ENCODE results near the gene CREBRF.
"Not testable (repeated sequence)": the region's sequence is repeated elsewhere in the genome, so short reads cannot be mapped to it uniquely, and the experiment has no call there.

CREBRF gene

DNA sequence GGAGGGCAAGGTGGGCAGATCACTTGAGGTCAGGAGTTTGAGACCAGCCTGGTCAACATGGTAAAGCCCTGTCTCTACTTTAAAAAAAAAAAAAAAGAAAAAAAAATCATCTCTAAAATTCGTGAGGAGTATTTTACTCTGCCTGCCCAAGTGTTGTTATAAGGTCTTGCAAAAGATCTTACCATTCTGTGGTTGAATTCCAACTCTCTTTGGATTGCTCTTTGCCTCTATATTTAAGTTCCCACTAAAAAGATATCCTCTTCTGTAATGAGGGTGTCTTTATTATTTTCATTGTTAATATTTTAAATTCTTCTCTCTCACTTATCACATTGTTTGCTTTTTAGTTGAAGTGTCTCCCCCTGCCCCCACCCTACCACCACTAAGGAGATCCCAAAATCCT is 33.4 kb downstream of the CREBRF start:
- no peak for FAIRE-seq

- no peak for FAIRE-seq
Observed at GRCh38 chr5:173090639-173091038, 34.5 kb downstream of the CREBRF start.

DNA sequence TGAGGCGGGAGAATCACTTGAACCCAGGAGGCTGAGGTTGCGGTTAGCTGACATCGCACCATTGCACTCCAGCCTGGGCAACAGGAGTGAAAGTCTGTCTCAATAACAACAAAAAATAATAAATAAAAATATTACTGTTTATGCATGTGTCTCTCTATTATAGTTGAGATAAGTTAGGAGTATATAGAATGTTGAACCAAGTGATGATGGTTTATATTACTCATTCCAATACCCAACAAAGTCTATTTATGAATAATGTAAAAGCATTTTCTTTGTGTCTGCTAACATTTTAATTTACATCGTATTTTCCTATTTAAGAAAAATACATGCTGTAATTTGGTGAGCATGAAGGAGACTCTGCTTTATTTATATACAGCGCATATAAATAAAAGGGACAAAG is 35.8 kb downstream of the CREBRF start:
- FAIRE-seq, result no peak

DNA sequence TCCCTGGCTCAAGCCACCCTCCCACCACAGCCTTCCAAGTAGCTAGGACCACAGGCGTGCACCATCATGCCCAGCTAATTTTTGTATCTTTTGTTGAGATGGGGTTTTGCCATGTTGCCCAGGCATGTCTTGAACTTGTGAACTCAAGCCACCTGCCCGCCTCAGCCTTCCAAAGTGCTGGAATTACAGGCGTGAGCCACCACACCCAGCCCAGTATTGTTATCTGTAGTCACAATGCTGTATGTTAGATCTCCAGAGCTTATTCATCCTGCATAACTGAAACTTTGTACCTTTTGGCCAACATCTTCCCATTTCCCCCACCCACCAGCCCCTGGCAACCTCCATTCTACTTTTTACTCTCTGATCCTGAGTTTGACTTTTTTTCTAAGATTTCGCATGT is 37.5 kb downstream of the CREBRF start:
- no peak for FAIRE-seq

- no peak for FAIRE-seq
Observed at GRCh38 chr5:173094012-173094661, 38.0 kb downstream of the CREBRF start.

DNA sequence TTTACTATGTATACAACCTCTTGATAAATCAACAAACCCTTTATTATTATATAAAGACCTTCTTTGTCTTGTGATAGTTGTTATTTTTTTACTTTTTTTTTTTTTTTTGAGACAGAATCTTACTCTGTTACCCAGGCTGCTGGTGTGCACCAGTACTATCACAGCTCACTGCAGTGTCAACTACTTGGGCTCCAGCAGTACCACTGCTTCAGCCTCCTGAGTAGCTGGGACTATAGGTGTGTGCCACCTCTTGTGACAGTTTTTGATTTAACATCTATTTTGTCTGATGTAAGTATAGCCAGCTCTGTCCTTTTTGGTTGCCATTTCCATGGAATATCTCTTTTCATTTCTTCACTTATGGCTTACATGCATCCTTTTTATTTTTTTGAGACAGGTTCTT is 42.6 kb downstream of the CREBRF start:
- no peak for FAIRE-seq

- no peak for FAIRE-seq
Observed at GRCh38 chr5:173099461-173099860, 43.3 kb downstream of the CREBRF start.

GRCh38 chr5:173101245-173101644 is 45.1 kb downstream of the CREBRF start:
- FAIRE-seq, result no peak

DNA sequence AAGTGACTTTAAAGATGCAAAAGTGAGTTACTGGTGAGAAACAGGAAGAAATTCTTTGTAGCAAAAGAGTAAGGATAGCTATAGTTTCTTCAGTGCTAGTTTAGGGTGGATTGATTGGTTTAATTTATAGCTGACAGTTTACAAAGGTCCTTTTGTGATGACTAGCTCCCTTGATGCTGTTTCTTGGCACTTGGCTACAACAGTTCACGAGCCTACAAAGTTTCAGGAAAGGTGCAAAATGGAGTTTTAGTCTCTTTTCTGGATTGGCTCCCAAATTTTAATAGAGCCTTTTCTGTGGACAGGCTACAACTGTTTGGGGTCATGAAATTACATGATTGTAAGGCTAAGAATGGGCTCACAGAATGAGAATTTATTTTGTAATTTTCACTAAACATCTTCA is 47.3 kb downstream of the CREBRF start:
- no peak for FAIRE-seq

DNA sequence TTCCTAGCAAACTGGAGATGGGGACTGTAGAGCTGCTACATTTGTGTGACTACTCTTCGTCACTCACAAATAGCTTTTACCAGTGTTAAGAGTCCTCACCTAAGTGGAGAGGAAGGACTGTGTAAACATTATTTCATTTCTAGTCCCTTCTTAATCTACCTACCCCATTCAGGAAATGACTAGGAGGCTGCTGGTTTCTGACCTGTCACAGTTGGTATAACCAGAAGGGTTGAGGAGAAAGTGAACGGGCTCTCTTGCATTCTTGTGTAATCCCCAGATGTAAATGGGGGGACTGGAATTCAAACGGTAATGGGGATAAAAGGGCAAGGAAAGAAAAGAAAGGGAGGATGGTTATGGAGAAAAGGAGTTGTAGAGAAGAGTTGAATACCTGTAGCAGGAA is 52.8 kb downstream of the CREBRF start:
- FAIRE-seq, result no peak

DNA sequence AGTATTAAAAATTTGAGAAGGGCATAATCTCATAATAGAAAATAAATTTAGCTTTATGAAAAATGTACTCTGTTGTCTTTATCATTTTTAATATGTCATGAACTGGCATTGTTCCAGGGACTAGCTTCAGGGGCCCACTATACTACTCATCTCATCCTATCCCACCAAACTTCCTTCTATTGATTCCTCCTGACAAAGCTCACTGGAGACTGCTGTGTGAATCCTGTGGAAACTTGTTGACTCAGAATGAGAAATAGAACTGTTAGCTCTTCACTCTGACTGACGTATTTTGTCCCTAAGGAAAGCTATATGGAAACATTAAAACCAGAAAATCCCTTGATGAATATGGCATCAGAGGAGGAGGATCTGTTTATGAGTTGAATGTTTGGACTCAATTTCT is 58.4 kb downstream of the CREBRF start:
- no peak for FAIRE-seq

- peak; percentile 14 for FAIRE-seq
Observed at GRCh38 chr5:173119719-173120118, 63.6 kb downstream of the CREBRF start.

DNA sequence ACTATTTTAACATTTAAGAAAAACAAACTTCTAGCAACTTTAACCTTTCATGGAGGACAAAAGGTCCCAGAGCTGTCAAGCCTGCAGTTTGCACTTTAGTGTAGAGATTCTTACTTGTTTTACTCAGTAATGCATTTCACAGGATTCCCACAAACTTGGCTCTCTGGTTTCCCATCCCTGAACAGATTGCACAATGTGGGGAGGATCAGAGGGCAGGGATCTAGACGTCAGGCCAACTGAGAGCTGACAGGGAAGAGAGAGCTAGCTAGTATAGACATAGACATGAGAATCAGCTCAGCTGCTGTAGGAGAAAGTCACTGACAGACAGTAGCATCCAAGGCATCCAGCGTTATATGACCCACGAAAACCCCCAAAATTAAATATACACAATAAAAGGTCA is 67.3 kb downstream of the CREBRF start:
- no peak for FAIRE-seq

GRCh38 chr5:173132166-173132565 is 76.0 kb downstream of the CREBRF start:
- FAIRE-seq, result not testable (repeated sequence)

DNA sequence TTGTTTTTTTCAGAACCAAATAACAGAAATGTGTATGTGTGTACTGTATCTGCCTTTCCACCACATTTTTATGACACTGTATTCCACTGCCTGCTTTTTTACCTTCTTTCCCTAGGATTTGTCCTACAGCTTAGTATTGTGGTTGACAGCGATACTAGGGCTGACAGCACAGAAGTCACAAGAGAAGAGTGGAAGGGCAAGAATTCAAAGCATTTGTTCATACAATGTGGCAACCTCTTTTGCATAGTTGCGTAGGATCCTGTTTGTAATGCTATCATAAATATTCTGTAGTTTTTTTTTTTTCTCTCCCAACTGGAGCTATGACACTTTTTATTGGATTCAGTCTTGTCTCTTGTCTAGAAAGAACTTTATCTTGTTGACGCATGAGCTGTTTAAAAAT is 82.6 kb downstream of the CREBRF start:
- FAIRE-seq, result no peak

DNA sequence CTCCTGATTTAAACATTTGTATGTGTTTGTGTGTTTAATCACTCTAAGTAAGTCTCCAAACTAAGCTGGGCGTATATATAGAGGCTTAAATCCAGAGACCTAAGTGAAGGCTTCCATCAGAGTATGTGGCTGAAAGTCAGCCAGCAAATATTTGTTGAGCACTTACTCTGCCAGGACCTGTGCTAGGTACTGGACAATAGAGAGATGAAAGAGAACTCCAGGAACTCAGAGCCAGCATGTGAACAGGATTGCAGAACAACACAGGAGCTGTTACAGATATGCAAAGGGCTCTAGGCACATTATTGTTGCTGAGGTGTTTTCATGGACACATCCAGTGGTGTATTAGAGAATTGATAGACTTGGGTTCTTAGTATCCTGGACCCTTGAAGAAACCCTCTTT is 83.5 kb downstream of the CREBRF start:
- no peak for FAIRE-seq

GRCh38 chr5:173140769-173141168 is 84.6 kb downstream of the CREBRF start:
- FAIRE-seq, result no peak

DNA sequence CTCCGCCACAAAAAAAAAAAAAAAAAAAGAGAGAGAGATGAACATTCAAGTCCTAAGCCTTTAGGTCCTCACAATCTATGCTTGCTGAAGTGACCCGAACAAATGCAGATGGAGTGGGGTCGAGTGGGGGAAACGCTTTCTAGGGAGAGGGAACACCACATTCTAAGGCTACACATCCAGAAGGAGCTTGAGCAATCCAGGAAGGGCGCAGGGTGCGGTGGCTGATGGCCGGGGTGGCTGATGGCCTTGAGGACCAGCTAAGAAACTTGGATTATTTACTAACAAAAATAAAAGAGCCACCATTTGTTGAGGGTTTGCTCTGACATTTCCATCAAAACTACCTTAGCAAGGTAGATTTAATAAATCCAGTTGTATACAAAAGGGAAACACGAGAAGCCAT is 87.4 kb downstream of the CREBRF start:
- no peak for FAIRE-seq

- peak; percentile 85 for FAIRE-seq
Observed at GRCh38 chr5:173144200-173145176, 88.3 kb downstream of the CREBRF start, which contains the start of gene BNIP1. BNIP1 (plus strand) TSS chr5:173144531; CDS start chr5:173144546, 15 bp downstream.

DNA sequence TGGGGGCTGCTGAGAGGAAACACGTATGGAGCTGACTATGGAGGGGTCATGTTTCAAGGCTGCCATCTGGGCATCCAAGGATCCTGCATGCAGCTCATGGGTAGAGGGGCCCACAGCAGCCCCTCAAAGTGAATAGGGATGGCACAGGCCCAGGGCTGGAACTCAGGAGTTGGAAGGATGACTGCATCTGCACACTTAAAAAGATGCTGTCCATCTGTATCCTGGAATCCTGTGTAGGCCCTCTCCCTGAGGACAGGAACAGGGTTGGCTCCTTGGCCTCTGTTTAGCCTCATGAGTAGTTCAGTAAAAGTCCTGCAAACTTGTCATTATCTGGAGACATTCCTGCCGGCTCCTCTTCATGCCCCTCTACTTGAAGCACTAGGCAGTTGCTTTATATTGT is 92.2 kb downstream of the CREBRF start:
- no peak for FAIRE-seq

- FAIRE-seq, result no peak
Observed at GRCh38 chr5:173152547-173152946, 96.4 kb downstream of the CREBRF start.

DNA sequence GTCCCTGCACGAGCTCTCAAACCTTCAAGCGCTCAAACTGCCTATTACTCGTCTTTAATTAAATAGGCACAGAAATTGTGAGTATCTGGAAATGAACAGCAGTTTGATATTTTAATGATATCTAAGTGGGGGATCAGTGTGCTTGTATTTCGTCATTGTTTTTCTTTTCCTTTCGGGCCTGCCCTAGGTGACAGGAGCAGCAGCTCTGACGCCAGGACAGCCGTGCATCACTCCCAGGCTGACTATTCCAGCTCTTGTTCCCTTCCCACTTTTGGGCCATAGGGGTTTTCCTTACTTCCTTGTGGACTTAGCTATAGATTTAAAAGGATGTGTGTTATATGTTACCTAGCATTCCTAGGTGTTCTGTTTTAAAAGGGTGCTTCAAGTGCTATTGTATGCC is 97.7 kb downstream of the CREBRF start:
- FAIRE-seq, result no peak

- not testable (repeated sequence) for FAIRE-seq
Observed at GRCh38 chr5:173154619-173155018, 98.5 kb downstream of the CREBRF start.

- FAIRE-seq, result no peak
Observed at GRCh38 chr5:173155912-173156311, 99.8 kb downstream of the CREBRF start.

All from A204.1 (cell line).